PFSK-1 (cell line): ENCODE measurements around the gene CERS6.

Experiments
- FOXP2 ChIP-seq: optimal IDR thresholded peaks from 2 replicates; pipeline ENCODE3; 2011; ENCODE audit warnings: borderline replicate concordance, control low read depth, inconsistent platforms; ENCODE audit not compliant: insufficient read depth; ENCODE audit errors: extremely low read length, extremely low read depth
- POLR2AphosphoS5 ChIP-seq: IDR thresholded peaks from 2 replicates; pipeline ENCODE4 v1.6.1; 2012; ENCODE audit warnings: low read depth, mild to moderate bottlenecking, control low read depth, low read length, moderate library complexity
- REST ChIP-seq, 2 experiments: IDR thresholded peaks; 2 replicates each; pipeline versions ENCODE4 v1.6.1 to v1.8.0; 2011 to 2012; ENCODE audit warnings: low read depth in 2 of 2, low read length in 2 of 2, control low read depth in 1 of 2, inconsistent platforms in 1 of 2, mild to moderate bottlenecking in 1 of 2, moderate library complexity in 1 of 2; ENCODE audit not compliant: insufficient read depth in 1 of 2
- SIN3A ChIP-seq: IDR thresholded peaks from 2 replicates; pipeline ENCODE4 v1.6.1; 2012; ENCODE audit warnings: mild to moderate bottlenecking, low read length, moderate library complexity, borderline replicate concordance; ENCODE audit not compliant: insufficient read depth
- TAF1 ChIP-seq: IDR thresholded peaks from 2 replicates; pipeline ENCODE4 v1.6.1; 2012; ENCODE audit warnings: low read length, control low read depth, borderline replicate concordance; ENCODE audit not compliant: insufficient read depth

CERS6 gene

GRCh38 chr2:168772704-168773103 lies 316.6 kb downstream of the CERS6 start:
- TF ChIP-seq TAF1 (no peak), FOXP2 (no peak), SIN3A (no peak), POLR2AphosphoS5 (no peak)

GRCh38 chr2:168773128-168773527 lies 317.1 kb downstream of the CERS6 start:
- TF ChIP-seq SIN3A (no peak), TAF1 (no peak), FOXP2 (no peak), POLR2AphosphoS5 (no peak), REST (IDR thresholded peaks at IDR 0.05; ENCODE audit: insufficient read depth in 1 of 2, low read depth in 2 of 2, low read length in 2 of 2) (no peak)

DNA sequence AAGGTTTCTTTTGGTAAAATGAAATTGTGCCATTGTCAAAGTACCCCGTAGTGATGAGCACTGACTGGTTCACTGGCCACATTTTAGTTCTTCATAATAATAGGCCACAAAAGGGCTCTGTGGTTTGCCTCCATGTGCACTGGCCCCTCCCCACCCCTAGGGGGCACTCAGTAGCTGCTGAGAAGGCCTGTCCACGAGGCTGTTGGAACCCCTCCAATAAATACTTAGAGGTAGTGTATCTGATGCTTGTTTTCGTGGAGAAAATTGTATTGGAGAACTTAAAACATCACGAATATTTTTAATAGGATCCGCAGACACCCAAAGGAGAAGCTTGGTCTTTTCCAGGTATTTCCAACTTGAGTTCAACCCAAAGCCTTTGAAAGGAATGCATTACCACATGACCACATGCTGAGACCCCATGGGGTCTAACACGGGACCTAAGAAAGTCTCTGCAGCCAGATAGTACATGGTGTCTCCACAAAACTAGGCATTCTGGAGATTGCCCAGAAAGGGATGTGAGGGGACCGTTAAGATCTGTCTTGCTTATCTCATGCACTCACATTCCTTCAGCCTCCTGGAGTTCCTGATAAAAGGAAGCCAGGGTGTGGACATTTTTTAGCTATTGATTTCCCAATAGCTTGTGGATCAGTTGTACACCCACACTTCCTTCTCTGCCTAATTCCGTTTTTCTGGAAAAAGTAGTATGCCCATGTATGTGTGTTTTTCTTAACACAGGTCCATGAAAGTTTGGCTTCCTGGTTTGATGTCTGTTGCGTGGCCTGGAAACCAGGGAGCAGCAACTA lies 317.8 kb downstream of the CERS6 start:
- TF ChIP-seq POLR2AphosphoS5 (no peak), TAF1 (no peak), FOXP2 (no peak), SIN3A (no peak), REST (IDR thresholded peaks at IDR 0.05; ENCODE audit: insufficient read depth in 1 of 2, low read depth in 2 of 2, low read length in 2 of 2) (no peak)

DNA sequence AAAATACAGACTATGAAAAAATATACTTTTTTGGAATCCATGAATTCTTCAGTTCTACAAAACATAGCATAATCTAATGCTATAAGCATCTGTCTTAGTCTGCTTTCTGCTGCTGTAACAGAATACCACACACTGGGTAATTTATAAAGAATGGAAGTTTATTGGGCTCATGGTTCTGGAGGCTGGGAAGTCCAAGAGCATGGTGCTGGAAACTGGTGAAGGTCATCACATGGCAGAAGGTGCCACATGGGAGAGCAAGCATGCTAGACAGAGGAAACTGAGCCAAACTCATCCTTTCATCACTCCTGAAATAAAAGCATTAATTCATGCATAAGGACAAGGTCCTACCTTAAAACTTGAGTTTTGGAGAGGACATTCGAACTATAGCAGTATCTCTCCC lies 319.8 kb downstream of the CERS6 start:
- TF ChIP-seq TAF1 = no peak
- no peak for TF ChIP-seq SIN3A
- no peak for TF ChIP-seq REST (IDR thresholded peaks at IDR 0.05; ENCODE audit: insufficient read depth in 1 of 2, low read depth in 2 of 2, low read length in 2 of 2)
- no peak for TF ChIP-seq FOXP2
- no peak for TF ChIP-seq POLR2AphosphoS5

DNA sequence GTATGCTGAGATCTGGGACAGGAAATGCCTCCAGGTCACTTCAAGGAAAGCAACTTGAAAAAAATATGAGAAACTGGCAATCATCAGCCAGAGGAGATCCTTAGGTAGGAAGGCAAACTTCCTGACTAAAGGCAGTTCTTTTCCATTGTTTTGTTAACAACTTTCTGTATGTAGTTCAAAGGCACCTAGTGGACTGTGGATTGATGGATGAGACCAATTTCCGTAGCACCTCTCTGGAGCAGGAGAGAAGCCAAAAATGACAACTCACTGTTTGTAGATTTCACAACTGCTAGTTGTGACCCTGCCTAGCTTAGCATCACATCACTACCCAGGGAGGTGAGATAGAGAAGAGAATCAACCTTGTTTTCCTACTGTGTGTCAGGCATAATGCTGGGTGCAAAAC lies 324.6 kb downstream of the CERS6 start:
- TF ChIP-seq TAF1 (no peak), SIN3A (no peak), POLR2AphosphoS5 (no peak), REST (IDR thresholded peaks at IDR 0.05; ENCODE audit: insufficient read depth in 1 of 2, low read depth in 2 of 2, low read length in 2 of 2) (no peak), FOXP2 (no peak)
